ENCODE data around the gene CDH23. TPM values are rescaled to one million over a fixed set of nuclear protein-coding genes. Genes with fewer than 3 reads are reported as not detected.

CDH23 gene
- polyA plus RNA-seq, 2 donors: 1.6 to 3.2 TPM

DNA sequence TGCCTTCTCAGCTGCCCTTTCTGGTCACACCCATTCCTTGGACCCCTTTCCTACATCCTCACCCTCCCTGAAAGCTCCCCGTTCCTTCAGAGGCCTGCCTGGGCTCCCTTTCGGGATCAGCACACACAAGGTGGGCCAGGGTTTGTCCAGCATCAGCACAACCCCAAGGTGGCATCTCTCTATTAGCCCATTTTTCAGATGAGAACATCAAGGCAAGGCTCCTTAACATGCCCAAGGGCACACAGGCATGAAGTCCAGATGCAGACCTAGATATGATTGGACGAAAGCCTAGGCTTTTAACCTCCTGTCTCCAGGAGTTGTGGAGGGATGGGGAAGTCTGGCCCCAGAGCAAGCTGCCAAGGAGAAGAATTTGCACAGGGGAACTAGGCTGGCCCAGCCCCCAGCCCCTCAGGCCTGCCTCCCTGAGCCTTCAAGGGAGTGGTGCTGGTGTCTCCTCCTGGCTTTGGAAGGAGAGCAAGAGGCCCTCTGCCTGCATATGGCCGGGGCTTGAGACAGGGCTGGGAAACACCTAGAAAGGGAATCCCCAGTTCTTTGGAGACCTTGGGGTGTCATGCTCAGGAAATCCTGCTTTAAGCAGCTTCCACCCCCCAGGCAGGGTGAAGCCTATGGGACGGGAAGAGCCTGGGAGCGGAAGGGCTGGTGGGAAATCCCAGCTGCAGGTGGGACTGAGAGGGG, 385.6 kb downstream of the CDH23 start:
- no peaks in the 10 kb centered on the region for H3K27me3 ChIP-seq (ENCODE audit: control insufficient read depth in 1 of 2, insufficient read depth in 2 of 2, low read length in 2 of 2)
- H3K9me3 ChIP-seq (ENCODE audit: control insufficient read depth in 2 of 2, insufficient read depth in 1 of 2, low read depth in 1 of 2, low read length in 1 of 2): no peaks in the 10 kb centered on the region
- no peak overlapping the region for H3K4me3 ChIP-seq (ENCODE audit: low read depth in 1 of 2, low read length in 2 of 2)
- no peaks in the 10 kb centered on the region for H3K36me3 ChIP-seq (ENCODE audit: control insufficient read depth in 2 of 2, insufficient read depth in 2 of 2, low read length in 1 of 2)
- H3K27ac ChIP-seq (ENCODE audit: low read depth in 2 of 2, low read length in 1 of 2): no peak overlapping the region
- no peaks in the 10 kb centered on the region for H3K4me1 ChIP-seq (ENCODE audit: control insufficient read depth in 2 of 2, insufficient read depth in 2 of 2, low read length in 1 of 2)
- WGBS, 2 donors: 76 to 77% methylated on average over 6 of the region's 6 CpGs

DNA sequence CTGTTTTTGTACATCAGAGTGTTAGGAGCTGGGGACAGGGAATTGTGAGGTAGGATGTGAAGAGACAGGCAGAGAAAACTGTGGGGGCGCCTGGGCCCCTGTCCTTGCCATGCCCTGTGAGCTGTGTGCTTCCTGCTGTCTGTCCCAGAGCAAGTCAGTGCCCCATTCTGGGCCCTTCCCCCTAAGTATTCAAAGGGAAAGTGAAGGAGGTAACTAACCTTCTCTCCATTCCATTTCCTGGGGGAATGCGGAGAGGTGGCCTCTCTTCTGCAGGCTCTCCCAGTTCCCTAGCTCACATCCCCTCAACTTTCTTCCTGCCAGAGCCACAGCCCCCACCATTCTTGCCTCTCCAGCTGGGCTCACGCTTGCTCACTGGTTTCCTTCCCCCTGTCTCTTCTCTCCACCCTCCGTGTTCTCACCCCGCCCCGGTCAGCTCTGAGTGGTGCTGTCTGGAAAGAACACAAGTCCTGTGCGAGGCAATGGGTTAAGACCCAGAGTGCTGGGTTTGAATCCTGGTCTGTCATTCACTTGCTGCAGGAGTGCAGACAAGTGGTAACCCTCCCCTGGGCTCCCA, 386.3 kb downstream of the CDH23 start:
- Histone ChIP-seq H3K27ac (ENCODE audit: low read depth in 2 of 2, low read length in 1 of 2) (no peak overlapping the region), H3K9me3 (ENCODE audit: control insufficient read depth in 2 of 2, insufficient read depth in 1 of 2, low read depth in 1 of 2, low read length in 1 of 2) (no peaks in the 10 kb centered on the region), H3K4me1 (ENCODE audit: control insufficient read depth in 2 of 2, insufficient read depth in 2 of 2, low read length in 1 of 2) (no peaks in the 10 kb centered on the region), H3K36me3 (ENCODE audit: control insufficient read depth in 2 of 2, insufficient read depth in 2 of 2, low read length in 1 of 2) (no peaks in the 10 kb centered on the region), H3K4me3 (ENCODE audit: low read depth in 1 of 2, low read length in 2 of 2) (no peak overlapping the region), H3K27me3 (ENCODE audit: control insufficient read depth in 1 of 2, insufficient read depth in 2 of 2, low read length in 2 of 2) (no peaks in the 10 kb centered on the region)
- 50 to 60% methylated on average over 7 of the region's 7 CpGs for WGBS, 2 donors

GRCh38 chr10:71783917-71784678, 387.4 kb downstream of the CDH23 start:
- H3K27me3 ChIP-seq (ENCODE audit: control insufficient read depth in 1 of 2, insufficient read depth in 2 of 2, low read length in 2 of 2): no peaks in the 10 kb centered on the region
- no peaks in the 10 kb centered on the region for H3K4me1 ChIP-seq (ENCODE audit: control insufficient read depth in 2 of 2, insufficient read depth in 2 of 2, low read length in 1 of 2)
- 83 to 87% methylated on average over 17 of the region's 17 CpGs for WGBS, 2 donors
- no peaks in the 10 kb centered on the region for H3K9me3 ChIP-seq (ENCODE audit: control insufficient read depth in 2 of 2, insufficient read depth in 1 of 2, low read depth in 1 of 2, low read length in 1 of 2)
- H3K27ac ChIP-seq (ENCODE audit: low read depth in 2 of 2, low read length in 1 of 2): no peak overlapping the region
- H3K36me3 ChIP-seq (ENCODE audit: control insufficient read depth in 2 of 2, insufficient read depth in 2 of 2, low read length in 1 of 2): no peaks in the 10 kb centered on the region
- no peak overlapping the region for H3K4me3 ChIP-seq (ENCODE audit: low read depth in 1 of 2, low read length in 2 of 2)

- Histone ChIP-seq H3K9me3 (ENCODE audit: control insufficient read depth in 2 of 2, insufficient read depth in 1 of 2, low read depth in 1 of 2, low read length in 1 of 2) (no peaks in the 10 kb centered on the region), H3K4me1 (ENCODE audit: control insufficient read depth in 2 of 2, insufficient read depth in 2 of 2, low read length in 1 of 2) (no peaks in the 10 kb centered on the region), H3K27ac (ENCODE audit: low read depth in 2 of 2, low read length in 1 of 2) (no peak overlapping the region), H3K27me3 (ENCODE audit: control insufficient read depth in 1 of 2, insufficient read depth in 2 of 2, low read length in 2 of 2) (no peaks in the 10 kb centered on the region), H3K36me3 (ENCODE audit: control insufficient read depth in 2 of 2, insufficient read depth in 2 of 2, low read length in 1 of 2) (no peaks in the 10 kb centered on the region), H3K4me3 (ENCODE audit: low read depth in 1 of 2, low read length in 2 of 2) (no peak overlapping the region)
- 92% methylated on average over 18 of the region's 18 CpGs for WGBS, 2 donors
Observed at GRCh38 chr10:71784679-71785272, 388.1 kb downstream of the CDH23 start.

GRCh38 chr10:71788954-71789353, 392.2 kb downstream of the CDH23 start:
- H3K27me3 ChIP-seq (ENCODE audit: control insufficient read depth in 1 of 2, insufficient read depth in 2 of 2, low read length in 2 of 2): no peaks in the 10 kb centered on the region
- H3K36me3 ChIP-seq (ENCODE audit: control insufficient read depth in 2 of 2, insufficient read depth in 2 of 2, low read length in 1 of 2): no peaks in the 10 kb centered on the region
- H3K9me3 ChIP-seq (ENCODE audit: control insufficient read depth in 2 of 2, insufficient read depth in 1 of 2, low read depth in 1 of 2, low read length in 1 of 2): no peaks in the 10 kb centered on the region
- no peak overlapping the region for H3K4me3 ChIP-seq (ENCODE audit: low read depth in 1 of 2, low read length in 2 of 2)
- peaks cover 0 to 2% of the 10 kb centered on the region in 2 donors for H3K4me1 ChIP-seq (ENCODE audit: control insufficient read depth in 2 of 2, insufficient read depth in 2 of 2, low read length in 1 of 2)
- 84 to 88% methylated on average over 8 of the region's 8 CpGs for WGBS, 2 donors
- no peak overlapping the region for H3K27ac ChIP-seq (ENCODE audit: low read depth in 2 of 2, low read length in 1 of 2)

DNA sequence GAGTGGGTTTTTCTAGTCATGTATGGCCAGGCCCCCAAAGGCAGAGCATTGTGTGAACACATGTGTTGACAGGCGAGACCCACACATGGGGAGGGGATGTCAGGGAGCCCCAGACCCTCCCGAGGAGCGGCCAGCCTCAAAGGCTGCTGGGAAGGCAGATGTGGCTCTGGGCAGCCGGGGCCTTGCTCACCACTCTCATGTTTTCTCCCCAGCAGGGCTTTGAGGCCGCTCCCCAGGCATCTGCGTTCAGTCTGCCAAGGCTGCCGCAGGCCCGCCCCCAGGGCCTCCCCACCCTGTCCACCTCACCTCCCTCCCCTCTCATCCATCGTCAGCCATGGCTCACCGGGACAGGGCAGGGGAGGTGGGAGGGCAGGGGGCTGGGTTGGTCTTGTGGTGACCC, 393.2 kb downstream of the CDH23 start:
- H3K27ac ChIP-seq (ENCODE audit: low read depth in 2 of 2, low read length in 1 of 2): no peak overlapping the region

GRCh38 chr10:71790749-71791440, 394.2 kb downstream of the CDH23 start:
- Histone ChIP-seq H3K4me3 (ENCODE audit: low read depth in 1 of 2, low read length in 2 of 2) (no peak overlapping the region), H3K9me3 (ENCODE audit: control insufficient read depth in 2 of 2, insufficient read depth in 1 of 2, low read depth in 1 of 2, low read length in 1 of 2) (no peaks in the 10 kb centered on the region), H3K4me1 (ENCODE audit: control insufficient read depth in 2 of 2, insufficient read depth in 2 of 2, low read length in 1 of 2) (peaks cover 0 to 2% of the 10 kb centered on the region in 2 donors), H3K27ac (ENCODE audit: low read depth in 2 of 2, low read length in 1 of 2) (no peak overlapping the region), H3K27me3 (ENCODE audit: control insufficient read depth in 1 of 2, insufficient read depth in 2 of 2, low read length in 2 of 2) (no peaks in the 10 kb centered on the region), H3K36me3 (ENCODE audit: control insufficient read depth in 2 of 2, insufficient read depth in 2 of 2, low read length in 1 of 2) (no peaks in the 10 kb centered on the region)
- 77 to 81% methylated on average over 15 to 17 of the region's 17 CpGs for WGBS, 2 donors

More for the DNA sequence above, 393.2 kb downstream of the CDH23 start:
- 65 to 78% methylated on average over 8 to 10 of the region's 10 CpGs for WGBS, 2 donors
- H3K4me3 ChIP-seq (ENCODE audit: low read depth in 1 of 2, low read length in 2 of 2): no peak overlapping the region
- no peaks in the 10 kb centered on the region for H3K36me3 ChIP-seq (ENCODE audit: control insufficient read depth in 2 of 2, insufficient read depth in 2 of 2, low read length in 1 of 2)
- H3K27me3 ChIP-seq (ENCODE audit: control insufficient read depth in 1 of 2, insufficient read depth in 2 of 2, low read length in 2 of 2): no peaks in the 10 kb centered on the region
- H3K9me3 ChIP-seq (ENCODE audit: control insufficient read depth in 2 of 2, insufficient read depth in 1 of 2, low read depth in 1 of 2, low read length in 1 of 2): no peaks in the 10 kb centered on the region
- peaks cover 0 to 2% of the 10 kb centered on the region in 2 donors for H3K4me1 ChIP-seq (ENCODE audit: control insufficient read depth in 2 of 2, insufficient read depth in 2 of 2, low read length in 1 of 2)

GRCh38 chr10:71795248-71795647, 398.5 kb downstream of the CDH23 start:
- H3K27ac ChIP-seq (ENCODE audit: low read depth in 2 of 2, low read length in 1 of 2): no peak overlapping the region
- no peaks in the 10 kb centered on the region for H3K27me3 ChIP-seq (ENCODE audit: control insufficient read depth in 1 of 2, insufficient read depth in 2 of 2, low read length in 2 of 2)
- no peaks in the 10 kb centered on the region for H3K36me3 ChIP-seq (ENCODE audit: control insufficient read depth in 2 of 2, insufficient read depth in 2 of 2, low read length in 1 of 2)
- no peaks in the 10 kb centered on the region for H3K9me3 ChIP-seq (ENCODE audit: control insufficient read depth in 2 of 2, insufficient read depth in 1 of 2, low read depth in 1 of 2, low read length in 1 of 2)
- H3K4me1 ChIP-seq (ENCODE audit: control insufficient read depth in 2 of 2, insufficient read depth in 2 of 2, low read length in 1 of 2): peaks cover 0 to 4% of the 10 kb centered on the region in 2 donors
- WGBS, 2 donors: 20 to 24% methylated on average over 2 of the region's 2 CpGs
- H3K4me3 ChIP-seq (ENCODE audit: low read depth in 1 of 2, low read length in 2 of 2): no peak overlapping the region

- H3K4me1 ChIP-seq (ENCODE audit: control insufficient read depth in 2 of 2, insufficient read depth in 2 of 2, low read length in 1 of 2): peaks cover 0 to 2% of the 10 kb centered on the region in 2 donors
- no peak overlapping the region for H3K27ac ChIP-seq (ENCODE audit: low read depth in 2 of 2, low read length in 1 of 2)
- no peaks in the 10 kb centered on the region for H3K9me3 ChIP-seq (ENCODE audit: control insufficient read depth in 2 of 2, insufficient read depth in 1 of 2, low read depth in 1 of 2, low read length in 1 of 2)
- no peaks in the 10 kb centered on the region for H3K36me3 ChIP-seq (ENCODE audit: control insufficient read depth in 2 of 2, insufficient read depth in 2 of 2, low read length in 1 of 2)
- 79% methylated on average over 7 of the region's 7 CpGs for WGBS, 2 donors
- no peak overlapping the region for H3K4me3 ChIP-seq (ENCODE audit: low read depth in 1 of 2, low read length in 2 of 2)
- H3K27me3 ChIP-seq (ENCODE audit: control insufficient read depth in 1 of 2, insufficient read depth in 2 of 2, low read length in 2 of 2): no peaks in the 10 kb centered on the region
Observed at GRCh38 chr10:71796749-71797405, 400.2 kb downstream of the CDH23 start.

Data from esophagus (tissue), 2 donors.